Thyroid gland (tissue), 4 donors: ENCODE results near the gene LIPM. TPM values are rescaled to one million over a fixed set of nuclear protein-coding genes. Genes with fewer than 3 reads are reported as not detected.

Experiments
- DNase-seq, 2 donors: peaks; one replicate each; pipeline ENCODE4 v3.0.0-alpha.2; 2019
- H3K27ac ChIP-seq, 3 donors: fragments of 200-600 bp; sonication (generic); 1 replicate in 2 of 3; 2 replicates in 1 of 3; pipeline ENCODE4 v1.5.1; 2016 to 2019; ENCODE audit warnings: mild to moderate bottlenecking in 1 of 3, moderate library complexity in 1 of 3
- H3K27me3 ChIP-seq: fragments of 200-600 bp; sonication (generic); one replicate; pipeline ENCODE4 v1.5.1; 2019
- H3K36me3 ChIP-seq, 2 donors: fragments of 200-600 bp; sonication (generic); one replicate each; pipeline ENCODE4 v1.5.1; 2016 to 2019
- H3K4me1 ChIP-seq, 2 donors: fragments of 200-600 bp; sonication (generic); one replicate each; pipeline ENCODE4 v1.5.1; 2017 to 2019
- H3K4me3 ChIP-seq, 3 donors: fragments of 200-600 bp; sonication (generic); replicated peaks in 1 of 3; 1 replicate in 2 of 3; 2 replicates in 1 of 3; pipeline ENCODE4 v1.5.1; 2016; ENCODE audit warnings: mild to moderate bottlenecking in 1 of 3
- H3K9me3 ChIP-seq: fragments of 200-600 bp; sonication (generic); one replicate; pipeline ENCODE4 v1.5.1; 2017
- CTCF ChIP-seq, 6 experiments: fragments of 200-600 bp in 3 of 6; fragments of 450-650 bp in 3 of 6; sonication (generic) in 3 of 6; IDR thresholded peaks; one replicate each; pipeline ENCODE4 v1.5.1; 2016 to 2019; ENCODE audit warnings: antibody characterized with exemption in 6 of 6, mild to moderate bottlenecking in 2 of 6, inconsistent platforms in 1 of 6, moderate library complexity in 1 of 6
- POLR2A ChIP-seq, 2 donors: fragments of 450-650 bp; IDR thresholded peaks; one replicate each; pipeline ENCODE4 v1.6.1; 2017; ENCODE audit warnings: antibody characterized with exemption in 2 of 2, mild to moderate bottlenecking in 2 of 2, moderate library complexity in 1 of 2
- WGBS, 2 donors: methylation state at CpG; one replicate each; pipeline ENCODE4 v1.1.5; 2017; 5-methylcytosine and 5-hydroxymethylcytosine counted together
- intact Hi-C: fragments of 100-400 bp; cut with DNase I; formaldehyde crosslinking; loops from one replicate; pipeline ENCODE4 v1.15.1; 2023
- total RNA-seq, 4 donors: library from RNA; depleted of rRNA; stranded (reverse); fragments of >200 nt; gene quantifications; one replicate each; pipeline ENCODE4 v1.2.3, GENCODE V29; 2016

The LIPM gene
- total RNA-seq, 4 donors from 2014 or later, result not detected

- TF ChIP-seq POLR2A (IDR thresholded peaks at IDR 0.05), result no peak
- no peak for TF ChIP-seq CTCF (IDR thresholded peaks at IDR 0.05)
- Histone ChIP-seq H3K27ac (no peak overlapping the region), H3K9me3 (no peaks in the 10 kb centered on the region), H3K4me3 (no peak overlapping the region), H3K36me3 (no peaks in the 10 kb centered on the region), H3K27me3 (no peaks in the 10 kb centered on the region), H3K4me1 (peaks cover 0 to 5% of the 10 kb centered on the region in 2 donors)
- intact Hi-C loops, result no loop called here
- no peak for DNase-seq
- WGBS, 2 donors, result 67 to 77% methylated on average over 4 of the region's 4 CpGs
Observed at GRCh38 chr10:88853155-88853881, 50.8 kb downstream of the LIPM start.

- no peak for DNase-seq
- no peak for TF ChIP-seq CTCF (IDR thresholded peaks at IDR 0.05)
- no peak for TF ChIP-seq POLR2A (IDR thresholded peaks at IDR 0.05)
- Histone ChIP-seq H3K27ac (no peak overlapping the region), H3K4me1 (peaks cover 0 to 5% of the 10 kb centered on the region in 2 donors), H3K36me3 (no peaks in the 10 kb centered on the region), H3K4me3 (no peak overlapping the region), H3K27me3 (no peaks in the 10 kb centered on the region), H3K9me3 (no peaks in the 10 kb centered on the region)
- intact Hi-C loops, result no loop called here
- WGBS, 2 donors, result 13 to 35% methylated on average over 3 of the region's 3 CpGs
Observed at GRCh38 chr10:88854684-88855083, 52.2 kb downstream of the LIPM start.

- intact Hi-C loops, result no loop called here
- TF ChIP-seq POLR2A (IDR thresholded peaks at IDR 0.05) (no peak), CTCF (IDR thresholded peaks at IDR 0.05) (no peak)
Observed at GRCh38 chr10:88857831-88858230, 55.3 kb downstream of the LIPM start.

GRCh38 chr10:88858491-88858890 lies 56.0 kb downstream of the LIPM start:
- H3K4me3 ChIP-seq, result no peak overlapping the region
- no peaks in the 10 kb centered on the region for H3K27me3 ChIP-seq
- no peaks in the 10 kb centered on the region for H3K36me3 ChIP-seq
- no peak for DNase-seq
- WGBS, 2 donors, result 70 to 82% methylated on average over 2 of the region's 2 CpGs
- intact Hi-C loops, result no loop called here
- no peak overlapping the region for H3K27ac ChIP-seq
- TF ChIP-seq POLR2A (IDR thresholded peaks at IDR 0.05), result no peak
- no peak for TF ChIP-seq CTCF (IDR thresholded peaks at IDR 0.05)
- H3K9me3 ChIP-seq, result no peaks in the 10 kb centered on the region
- H3K4me1 ChIP-seq, result peaks cover 0 to 5% of the 10 kb centered on the region in 2 donors

More at GRCh38 chr10:88857831-88858230, 55.3 kb downstream of the LIPM start:
- Histone ChIP-seq H3K4me3 (no peak overlapping the region), H3K27ac (no peak overlapping the region), H3K9me3 (no peaks in the 10 kb centered on the region), H3K27me3 (no peaks in the 10 kb centered on the region), H3K4me1 (peaks cover 0 to 5% of the 10 kb centered on the region in 2 donors), H3K36me3 (no peaks in the 10 kb centered on the region)
- DNase-seq, result no peak

- TF ChIP-seq CTCF (IDR thresholded peaks at IDR 0.05), result no peak
- no peak for TF ChIP-seq POLR2A (IDR thresholded peaks at IDR 0.05)
- no peak overlapping the region for H3K4me3 ChIP-seq
- WGBS, 2 donors, result 0 to 89% methylated on average over 1 of the region's 1 CpG
- no peaks in the 10 kb centered on the region for H3K4me1 ChIP-seq
- no peak overlapping the region for H3K27ac ChIP-seq
- intact Hi-C loops, result no loop called here
- DNase-seq, result no peak
- no peaks in the 10 kb centered on the region for H3K36me3 ChIP-seq
- H3K27me3 ChIP-seq, result no peaks in the 10 kb centered on the region
- no peaks in the 10 kb centered on the region for H3K9me3 ChIP-seq
Observed at GRCh38 chr10:88861036-88861435, 58.5 kb downstream of the LIPM start.
